Transverse colon (tissue), 3 donors: ENCODE results near the gene GIMAP2.

ENCODE experiments used
- POLR2A ChIP-seq: fragments of 450-650 bp; IDR thresholded peaks from one replicate; pipeline ENCODE4 v1.6.1; 2016; ENCODE audit warnings: antibody characterized with exemption, mild to moderate bottlenecking, moderate library complexity
- TF ChIP-seq, protein P1 (sequence below), 5 experiments: fragments of 200-600 bp in 3 of 5; fragments of 450-650 bp in 2 of 5; sonication (generic) in 3 of 5; IDR thresholded peaks; 1 replicate in 2 of 5; 2 replicates in 3 of 5; pipeline ENCODE4 v1.5.1; 2016 to 2017; ENCODE audit warnings: antibody characterized with exemption in 5 of 5, inconsistent platforms in 3 of 5, mild to moderate bottlenecking in 2 of 5, moderate library complexity in 1 of 5

DNA sequence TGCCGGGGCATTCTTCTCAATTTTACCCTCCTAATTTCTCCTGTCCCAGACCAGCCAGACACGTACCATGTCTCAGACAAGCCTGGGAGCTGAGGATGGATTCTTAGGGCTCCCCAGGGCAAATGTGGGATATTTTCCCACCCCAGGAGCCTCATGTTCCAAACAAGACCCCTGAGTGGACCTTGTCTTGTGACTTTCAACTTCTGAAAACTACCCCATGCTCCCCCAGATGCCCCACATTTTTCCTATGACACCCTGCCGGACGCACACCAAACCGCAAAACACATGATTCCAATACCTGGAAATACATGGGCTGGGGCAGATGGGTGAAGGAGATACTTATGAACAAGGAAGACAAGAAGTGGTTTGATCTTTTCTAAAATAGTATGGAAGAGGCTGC is 52.6 kb downstream of the GIMAP2 start:
- TF ChIP-seq, protein P1, sequence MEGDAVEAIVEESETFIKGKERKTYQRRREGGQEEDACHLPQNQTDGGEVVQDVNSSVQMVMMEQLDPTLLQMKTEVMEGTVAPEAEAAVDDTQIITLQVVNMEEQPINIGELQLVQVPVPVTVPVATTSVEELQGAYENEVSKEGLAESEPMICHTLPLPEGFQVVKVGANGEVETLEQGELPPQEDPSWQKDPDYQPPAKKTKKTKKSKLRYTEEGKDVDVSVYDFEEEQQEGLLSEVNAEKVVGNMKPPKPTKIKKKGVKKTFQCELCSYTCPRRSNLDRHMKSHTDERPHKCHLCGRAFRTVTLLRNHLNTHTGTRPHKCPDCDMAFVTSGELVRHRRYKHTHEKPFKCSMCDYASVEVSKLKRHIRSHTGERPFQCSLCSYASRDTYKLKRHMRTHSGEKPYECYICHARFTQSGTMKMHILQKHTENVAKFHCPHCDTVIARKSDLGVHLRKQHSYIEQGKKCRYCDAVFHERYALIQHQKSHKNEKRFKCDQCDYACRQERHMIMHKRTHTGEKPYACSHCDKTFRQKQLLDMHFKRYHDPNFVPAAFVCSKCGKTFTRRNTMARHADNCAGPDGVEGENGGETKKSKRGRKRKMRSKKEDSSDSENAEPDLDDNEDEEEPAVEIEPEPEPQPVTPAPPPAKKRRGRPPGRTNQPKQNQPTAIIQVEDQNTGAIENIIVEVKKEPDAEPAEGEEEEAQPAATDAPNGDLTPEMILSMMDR (IDR thresholded peaks at IDR 0.05), result no peak
- no peak for TF ChIP-seq POLR2A
